Activated naive CD8-positive, alpha-beta T cell treated with anti-CD3 and anti-CD28 coated beads, Interleukin-2, amount 50 U/mL, for 24 hours (primary cell): Measurements from ENCODE around the gene GPR35.
"Not testable (repeated sequence)": the region's sequence is repeated elsewhere in the genome, so short reads cannot be mapped to it uniquely, and the experiment has no call there.

Experiments used
- ATAC-seq: fragments of 150-1000 bp; cut with Tn5 transposase; one replicate; pipeline ENCODE4 v1.10.0; 2021
- DNase-seq: peaks from one replicate; pipeline ENCODE4 v3.0.0; 2021
- H3K27ac Mint-ChIP-seq: one replicate; pipeline ENCODE4 v1.8.0; 2021; ENCODE audit warnings: mild to moderate bottlenecking, mixed read lengths
- H3K27me3 Mint-ChIP-seq: one replicate; pipeline ENCODE4 v1.8.0; 2021; ENCODE audit warnings: mixed read lengths
- H3K36me3 Mint-ChIP-seq: one replicate; pipeline ENCODE4 v1.8.0; 2021; ENCODE audit warnings: low read depth, mixed read lengths
- H3K4me1 Mint-ChIP-seq: one replicate; pipeline ENCODE4 v1.8.0; 2021; ENCODE audit warnings: mixed read lengths
- H3K4me3 Mint-ChIP-seq: one replicate; pipeline ENCODE4 v1.8.0; 2021; ENCODE audit warnings: mild to moderate bottlenecking, moderate library complexity, mixed read lengths
- H3K9me3 Mint-ChIP-seq: one replicate; pipeline ENCODE4 v1.8.0; 2021; ENCODE audit warnings: mixed read lengths

Gene GPR35

GRCh38 chr2:240678909-240679308, 53.6 kb downstream of the GPR35 start:
- H3K9me3 Mint-ChIP-seq, ATAC-seq, H3K27ac Mint-ChIP-seq, DNase-seq, H3K36me3 Mint-ChIP-seq, H3K27me3 Mint-ChIP-seq, H3K4me1 Mint-ChIP-seq, H3K4me3 Mint-ChIP-seq: not testable (repeated sequence)

GRCh38 chr2:240680185-240680584, 54.9 kb downstream of the GPR35 start:
- not testable (repeated sequence) for DNase-seq, H3K36me3 Mint-ChIP-seq, H3K4me3 Mint-ChIP-seq, ATAC-seq, H3K4me1 Mint-ChIP-seq, H3K27ac Mint-ChIP-seq, H3K27me3 Mint-ChIP-seq, H3K9me3 Mint-ChIP-seq
